Measurements from ENCODE around the gene CSF2RB. TPM values are rescaled to one million over a fixed set of nuclear protein-coding genes. Genes with fewer than 3 reads are reported as not detected.

CSF2RB gene
- total and polyA plus RNA-seq, 2 of the 13 experiments (the other 11 are each of a cell fraction or from before 2014, with no cell fraction given), result not detected

DNA sequence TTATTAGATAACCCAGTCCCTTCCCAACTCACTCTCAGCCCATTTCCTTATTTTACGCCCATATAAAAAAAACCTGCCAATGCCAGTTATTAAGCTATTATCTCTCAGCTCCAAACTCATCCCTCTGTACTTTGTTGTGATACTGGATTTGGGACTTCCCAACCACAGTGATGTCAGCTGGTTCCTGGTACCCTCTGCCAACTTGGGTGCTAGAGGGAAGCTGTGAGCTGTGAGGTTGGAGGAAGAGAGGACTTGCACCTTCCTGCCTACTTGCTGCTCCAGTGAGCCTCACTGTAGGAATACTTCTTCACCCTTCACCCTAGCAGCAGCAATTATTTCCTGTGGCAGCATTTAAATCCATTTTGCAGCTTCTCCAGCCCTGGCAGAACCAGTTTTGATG is 19.2 kb upstream of the CSF2RB start:
- TF ChIP-seq CSRNP2 (CRISPR knock-in tag; conservative IDR thresholded peaks at IDR 0.05; ENCODE audit: low read depth), result no peak
- TF ChIP-seq PLRG1 (conservative IDR thresholded peaks at IDR 0.05), result no peak
- TF ChIP-seq ZNF3 (CRISPR knock-in tag; IDR thresholded peaks at IDR 0.05), result no peak
- TF ChIP-seq ZNF607 (CRISPR knock-in tag; IDR thresholded peaks at IDR 0.05; ENCODE audit: borderline replicate concordance), result no peak
- TF ChIP-seq GPN1 (CRISPR knock-in tag; IDR thresholded peaks at IDR 0.05; ENCODE audit: borderline replicate concordance), result no peak
- no peak for TF ChIP-seq PHF21A (CRISPR knock-in tag; IDR thresholded peaks at IDR 0.05)
- TF ChIP-seq KAT2B (IDR thresholded peaks at IDR 0.05; ENCODE audit: borderline replicate concordance, low read depth, low read length), result no peak
- TF ChIP-seq BRD4 (CRISPR knock-in tag; IDR thresholded peaks at IDR 0.05), result no peak
- TF ChIP-seq, protein P1, sequence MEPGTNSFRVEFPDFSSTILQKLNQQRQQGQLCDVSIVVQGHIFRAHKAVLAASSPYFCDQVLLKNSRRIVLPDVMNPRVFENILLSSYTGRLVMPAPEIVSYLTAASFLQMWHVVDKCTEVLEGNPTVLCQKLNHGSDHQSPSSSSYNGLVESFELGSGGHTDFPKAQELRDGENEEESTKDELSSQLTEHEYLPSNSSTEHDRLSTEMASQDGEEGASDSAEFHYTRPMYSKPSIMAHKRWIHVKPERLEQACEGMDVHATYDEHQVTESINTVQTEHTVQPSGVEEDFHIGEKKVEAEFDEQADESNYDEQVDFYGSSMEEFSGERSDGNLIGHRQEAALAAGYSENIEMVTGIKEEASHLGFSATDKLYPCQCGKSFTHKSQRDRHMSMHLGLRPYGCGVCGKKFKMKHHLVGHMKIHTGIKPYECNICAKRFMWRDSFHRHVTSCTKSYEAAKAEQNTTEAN (CRISPR knock-in tag; conservative IDR thresholded peaks at IDR 0.05), result no peak
- TF ChIP-seq HOXD1 (CRISPR knock-in tag; IDR thresholded peaks at IDR 0.05), result no peak
- Histone ChIP-seq H3K27me3 (ENCODE audit: control insufficient read depth in 1 of 2, insufficient read depth in 2 of 2, low read length in 2 of 2) (peaks cover 2 to 7% of the 10 kb centered on the region in 2 experiments; a peak in 2 of 5 replicates), H3K4me1 (ENCODE audit: insufficient read depth, low read length) (no peaks in the 10 kb centered on the region), H3K79me2 (ENCODE audit: insufficient read depth, low read length) (no peaks in the 10 kb centered on the region), H4K20me1 (ENCODE audit: insufficient read depth, low read length) (no peaks in the 10 kb centered on the region), H3K36me3 (replicated peaks in 1 of 2; ENCODE audit: control insufficient read depth in 1 of 2, insufficient read depth in 2 of 2, low read length in 2 of 2) (no peaks in the 10 kb centered on the region), H3K4me2 (ENCODE audit: low read depth, low read length) (no peak overlapping the region), H3K4me3 (replicated peaks in 1 of 3; ENCODE audit: insufficient read depth in 1 of 3, low read depth in 2 of 3, low read length in 3 of 3) (no peak overlapping the region), H3K9ac (ENCODE audit: insufficient read depth, low read depth, low read length) (no peak overlapping the region), H3K27ac (ENCODE audit: extremely low read length, insufficient read depth, low read length) (no peak overlapping the region), H3K9me3 (ENCODE audit: low read length) (no peaks in the 10 kb centered on the region), H2AFZ (ENCODE audit: low read length) (no peak overlapping the region)
- no TSS peak for BruUV-seq (replicated peaks)
- ChIA-PET POLR2A (no interaction called here), CTCF (ENCODE audit: low intra/inter-chr PET ratio, low total read pairs) (no interaction called here)
- 11% methylated on average over 1 of the region's 1 CpG for WGBS (ENCODE audit: low lambda C conversion rate)
- in situ Hi-C loops (cut with HindIII; ENCODE audit: extremely low pct_ligation_motif_present, low pct_unique_long_range_greater_than_20kb) (no loop called here), intact Hi-C loops (cut with micrococcal nuclease; ENCODE audit: unreplicated experiment) (no loop called here)
- DNase-seq (ENCODE audit: low spot score), result no peak
- no peak for ATAC-seq
- no peak for FAIRE-seq

Measured in HepG2 (cell line).